SH-SY5Y (cell line): Measurements from ENCODE around the gene IQGAP1.

Experiments used
- GATA2 ChIP-seq: IDR thresholded peaks from 2 replicates; pipeline ENCODE4 v1.6.1; 2011; ENCODE audit warnings: mild to moderate bottlenecking, low read depth, low read length
- GATA3 ChIP-seq: IDR thresholded peaks from 2 replicates; pipeline ENCODE4 v1.6.1; 2011; ENCODE audit warnings: low read depth, mild to moderate bottlenecking, low read length, moderate library complexity

The IQGAP1 gene

DNA sequence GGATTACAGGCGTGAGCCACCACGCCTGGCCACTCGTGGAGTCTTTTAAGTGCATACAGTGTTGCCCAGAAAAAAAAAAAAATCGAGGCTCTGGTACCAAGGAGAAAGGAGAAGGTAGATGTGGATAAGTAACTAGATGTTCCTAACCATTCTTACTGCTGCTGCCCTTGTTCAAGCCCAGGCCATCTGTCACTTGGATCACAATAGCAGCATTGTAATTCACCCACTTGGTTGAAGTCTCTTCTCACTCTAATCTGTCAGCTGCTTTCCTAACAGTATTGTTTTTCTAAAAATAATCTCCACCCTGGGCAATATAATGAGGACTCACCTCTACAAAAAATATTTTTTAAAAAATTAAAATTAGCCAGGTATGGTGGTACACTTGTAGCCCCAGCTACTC is 83.7 kb downstream of the IQGAP1 start:
- TF ChIP-seq GATA2 (no peak), GATA3 (no peak)

DNA sequence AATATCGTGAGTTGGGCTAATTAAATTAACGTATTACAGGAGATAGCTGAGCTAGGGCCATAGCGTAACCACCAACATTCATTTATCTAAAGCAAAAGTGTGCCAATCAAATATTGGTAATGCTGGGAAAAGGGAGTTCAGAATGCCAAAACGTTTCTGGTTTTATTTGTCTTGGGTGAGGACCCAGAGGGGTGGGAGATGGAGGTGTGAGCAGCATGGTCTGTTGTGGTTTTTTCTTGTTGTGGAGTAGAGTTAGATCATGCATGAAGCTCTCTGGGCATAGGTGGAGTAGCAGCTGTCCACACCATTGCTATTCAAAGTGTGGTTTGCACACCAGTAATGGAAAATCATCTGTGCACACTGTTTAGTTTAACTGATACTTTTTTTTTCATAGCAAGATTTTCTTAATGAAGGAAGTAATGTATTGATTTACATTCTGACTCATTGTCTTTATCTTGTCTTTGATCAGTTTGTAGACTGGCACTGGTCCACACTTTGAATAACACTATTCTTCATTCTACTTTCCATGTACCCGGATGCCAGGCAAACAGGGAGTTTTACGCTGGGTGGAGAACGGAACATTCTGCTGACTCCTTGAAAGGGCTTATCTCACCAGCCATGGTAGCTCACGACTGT is 90.9 kb downstream of the IQGAP1 start:
- TF ChIP-seq GATA3 (no peak), GATA2 (no peak)

DNA sequence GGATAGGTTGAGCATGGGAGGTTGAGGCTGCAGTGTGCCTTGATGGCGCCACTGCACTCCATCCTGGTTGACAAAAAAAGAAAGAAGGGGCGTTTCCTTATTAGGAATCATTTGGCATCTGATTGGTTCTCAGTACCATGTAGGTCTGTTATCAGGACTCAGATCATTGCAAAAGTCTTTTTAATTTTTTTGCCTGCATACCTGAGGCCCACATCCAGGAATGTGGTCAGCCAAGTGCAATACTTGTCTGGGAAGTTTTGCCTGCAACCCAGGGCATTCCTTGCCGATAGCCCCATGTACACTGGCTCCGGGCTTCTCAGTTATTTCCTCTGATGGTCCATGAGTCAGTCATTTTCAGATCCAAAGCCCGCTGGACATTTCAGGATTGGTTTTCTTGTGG is 91.6 kb downstream of the IQGAP1 start:
- no peak for TF ChIP-seq GATA3
- no peak for TF ChIP-seq GATA2

DNA sequence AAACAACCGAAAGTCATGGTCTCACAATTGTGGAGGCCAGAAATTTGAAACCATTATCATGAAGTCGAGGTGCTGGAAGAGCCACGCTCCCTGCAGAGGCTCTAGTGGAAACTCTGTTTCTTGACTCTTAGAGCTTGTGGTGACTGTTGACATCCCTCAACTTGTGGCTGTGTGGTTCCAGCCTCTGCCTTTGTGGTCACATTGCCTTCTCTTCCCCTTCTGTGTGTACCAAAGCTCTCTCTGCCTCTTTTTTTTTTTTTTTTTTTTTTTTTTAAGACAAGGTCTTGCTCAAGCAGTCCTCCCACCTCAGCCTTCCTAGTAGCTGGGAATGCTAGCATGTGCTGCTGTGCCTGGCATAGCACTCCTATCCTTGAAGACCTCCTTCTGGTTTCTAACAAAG is 93.0 kb downstream of the IQGAP1 start:
- TF ChIP-seq GATA2 (no peak), GATA3 (no peak)

DNA sequence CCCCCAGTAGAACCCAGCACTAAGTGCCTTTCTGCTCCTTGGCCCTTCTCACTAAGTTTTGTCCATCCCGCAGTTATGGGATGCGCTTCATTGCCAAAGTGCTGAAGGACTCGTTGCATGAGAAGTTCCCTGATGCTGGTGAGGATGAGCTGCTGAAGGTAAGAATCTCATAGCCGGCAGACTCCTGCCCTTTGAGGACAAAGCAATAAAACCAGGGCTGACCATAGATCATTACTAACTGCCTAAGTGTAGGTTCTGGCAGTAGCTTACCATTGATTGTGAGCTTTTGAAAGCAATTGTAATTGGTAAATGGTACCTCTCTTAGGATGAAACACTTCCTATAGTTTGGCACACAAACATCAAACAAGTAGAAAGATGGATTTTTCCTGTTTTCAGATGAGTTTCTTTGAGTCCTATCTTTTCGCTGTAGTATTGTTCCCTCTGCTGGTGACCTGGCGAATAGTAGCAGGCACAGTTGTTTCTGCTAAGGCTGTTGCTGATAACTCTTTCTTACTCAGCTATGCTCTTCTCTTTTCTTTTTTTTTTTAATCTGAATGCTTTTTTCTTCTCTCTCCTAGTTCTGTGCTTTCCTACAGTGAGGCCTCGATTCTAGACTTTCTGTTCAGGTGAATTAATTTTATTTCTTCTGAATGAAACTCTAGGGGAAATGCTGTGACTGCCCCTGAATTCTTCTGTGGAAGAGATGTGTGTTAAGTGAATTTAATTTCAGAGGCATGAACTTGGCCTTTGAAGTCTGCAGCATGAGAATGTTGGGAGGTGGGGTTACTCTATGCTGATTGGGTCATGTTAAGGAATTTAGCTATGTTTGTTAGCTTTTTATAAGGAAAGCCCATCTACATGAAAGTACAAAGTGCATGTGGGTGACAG is 94.3 kb downstream of the IQGAP1 start:
- no peak for TF ChIP-seq GATA2

DNA sequence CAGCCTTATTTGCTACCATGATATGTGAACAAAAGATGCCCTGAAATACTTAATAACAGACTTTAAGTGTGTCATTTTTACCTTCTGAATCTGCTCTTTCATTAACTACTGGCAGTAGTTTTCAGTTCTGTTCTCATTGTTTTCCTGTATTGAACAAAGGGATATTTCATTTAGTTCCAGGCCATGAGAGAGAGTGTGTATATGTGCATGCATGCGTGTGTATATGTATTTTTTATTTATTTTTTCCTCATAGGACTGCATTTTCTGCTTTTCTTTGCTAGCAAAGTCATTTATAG is 94.9 kb downstream of the IQGAP1 start:
- TF ChIP-seq GATA2 (no peak), GATA3 (no peak)

DNA sequence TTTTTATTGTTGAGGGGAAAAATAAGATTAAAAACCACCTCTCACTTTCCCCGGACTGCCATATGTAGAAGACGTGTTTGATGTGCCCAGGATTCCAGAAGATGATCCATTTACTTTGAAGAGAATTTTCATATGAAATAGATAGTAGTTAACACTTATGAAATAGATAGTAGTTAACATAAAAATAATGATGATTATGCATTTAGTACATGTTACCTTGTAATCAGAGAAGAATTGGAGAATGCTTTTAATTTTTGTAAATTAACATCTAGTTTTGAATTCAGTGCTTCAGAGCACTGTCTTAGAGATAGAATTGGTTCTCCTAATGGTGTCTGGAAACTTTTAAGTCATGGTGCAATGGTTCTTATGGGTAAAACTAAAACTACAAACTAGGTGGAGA is 95.6 kb downstream of the IQGAP1 start:
- TF ChIP-seq GATA2: no peak
- TF ChIP-seq GATA3: no peak

DNA sequence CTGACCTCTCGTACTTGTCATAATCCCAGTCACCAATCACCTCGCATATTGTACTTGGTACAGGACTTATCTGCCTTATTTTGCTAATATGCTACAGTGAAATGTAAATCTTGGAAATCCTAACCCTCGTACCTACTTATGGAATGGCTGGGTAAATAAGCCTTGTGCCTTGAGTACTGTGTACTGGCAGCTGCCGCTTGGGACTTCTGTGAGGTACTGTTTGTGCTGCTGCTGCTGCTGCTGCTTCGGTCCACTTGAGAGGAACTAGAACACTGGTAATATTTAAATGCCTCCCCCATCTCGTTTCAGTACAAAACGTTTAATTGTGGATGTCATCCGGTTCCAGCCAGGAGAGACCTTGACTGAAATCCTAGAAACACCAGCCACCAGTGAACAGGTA is 99.1 kb downstream of the IQGAP1 start:
- TF ChIP-seq GATA2: no peak
- TF ChIP-seq GATA3: no peak

DNA sequence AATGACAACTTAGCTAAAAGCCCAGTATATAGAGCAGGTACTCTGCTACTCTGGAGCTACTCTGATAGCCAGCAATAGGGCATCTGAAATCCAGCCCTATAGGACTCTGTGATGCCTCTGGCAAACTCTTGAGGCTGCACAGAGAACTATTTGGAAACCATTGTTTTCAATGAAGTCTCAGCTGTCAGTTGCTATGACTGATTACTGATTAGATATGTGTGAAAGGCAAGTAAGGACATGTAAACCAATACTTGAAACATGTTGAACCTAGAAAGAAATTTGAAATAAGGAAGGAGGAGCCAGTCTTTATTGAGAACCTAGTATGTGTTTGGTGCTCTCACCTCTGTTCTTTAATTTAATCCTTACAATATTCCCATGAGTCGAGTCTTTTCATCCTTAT is 101.5 kb downstream of the IQGAP1 start:
- TF ChIP-seq GATA2 (no peak), GATA3 (no peak)

DNA sequence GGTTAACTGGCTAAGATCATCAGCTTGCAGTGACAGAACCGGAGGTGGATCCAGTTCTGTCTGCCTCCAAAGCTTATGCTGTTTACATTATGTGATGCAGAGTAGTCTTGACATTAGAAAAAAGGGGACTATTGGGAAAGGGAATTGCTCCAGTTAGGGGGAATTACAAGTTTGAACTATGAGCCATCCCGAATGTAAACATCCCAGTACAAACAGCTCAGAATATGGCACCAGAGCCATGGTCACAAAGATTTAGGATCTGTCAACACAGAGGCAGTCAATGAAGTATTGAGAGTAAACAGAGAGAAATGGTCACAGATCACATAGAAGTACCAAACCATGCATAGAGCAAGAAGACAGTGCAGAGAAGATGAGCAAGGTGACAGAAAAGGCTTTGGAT is 101.9 kb downstream of the IQGAP1 start:
- TF ChIP-seq GATA3 (no peak), GATA2 (no peak)

DNA sequence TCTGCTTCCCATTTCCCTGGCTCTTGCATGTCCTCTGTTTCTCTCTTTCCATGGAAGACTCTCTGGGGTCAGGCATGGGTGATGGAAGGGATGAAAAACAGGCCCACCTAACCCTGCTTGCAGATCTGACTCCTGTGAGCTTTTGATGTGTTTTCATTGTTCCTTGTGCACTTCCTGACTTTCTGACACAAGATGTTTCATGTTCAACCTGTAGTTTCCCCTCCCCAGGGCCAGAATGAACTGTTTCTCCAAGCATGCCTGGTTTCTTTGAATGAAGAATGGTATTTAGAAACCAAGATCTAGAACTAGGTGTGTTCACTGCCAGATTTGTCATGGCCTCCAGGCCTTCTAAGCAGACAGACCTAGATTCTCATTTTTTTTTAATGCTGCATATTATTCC is 105.6 kb downstream of the IQGAP1 start:
- TF ChIP-seq GATA2: no peak

DNA sequence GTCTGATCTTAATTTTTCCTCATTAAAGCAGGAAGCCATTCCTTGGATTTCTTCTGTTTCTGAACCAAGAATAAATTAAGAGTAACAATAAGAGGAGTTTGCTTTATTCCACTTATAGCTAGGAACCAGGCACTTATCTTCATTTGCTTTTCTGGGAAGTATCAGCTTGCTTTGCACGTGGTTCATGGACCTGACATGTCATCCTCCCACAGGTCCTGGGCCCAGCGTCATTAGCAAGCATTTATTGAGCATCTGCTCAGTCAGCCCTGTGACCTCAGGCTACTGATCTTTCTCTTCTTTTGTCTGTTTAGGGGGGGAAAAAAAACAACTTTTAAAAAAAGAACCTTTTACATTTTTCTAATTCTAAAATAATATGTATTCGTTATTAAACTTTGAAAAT is 107.0 kb downstream of the IQGAP1 start:
- TF ChIP-seq GATA3: no peak
- TF ChIP-seq GATA2: no peak

DNA sequence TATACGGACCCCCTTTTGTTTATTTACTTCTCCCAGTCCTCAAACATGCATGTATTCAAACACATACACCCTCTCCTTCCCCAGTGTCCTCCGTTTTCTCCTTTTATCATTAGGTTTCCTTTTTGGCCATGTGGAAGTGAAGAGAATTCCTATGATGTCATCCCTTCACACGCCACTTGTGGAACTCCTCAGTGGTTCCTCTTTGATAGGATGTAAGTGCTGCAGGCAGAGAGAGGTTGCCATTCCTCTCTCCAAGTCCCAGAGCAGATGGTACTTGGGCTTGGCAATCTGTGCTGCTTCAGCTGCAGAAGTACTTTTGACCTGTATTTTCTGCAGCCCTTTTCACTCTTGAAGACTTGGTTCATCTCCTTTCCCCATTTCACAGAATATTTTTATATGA is 108.7 kb downstream of the IQGAP1 start:
- no peak for TF ChIP-seq GATA3

DNA sequence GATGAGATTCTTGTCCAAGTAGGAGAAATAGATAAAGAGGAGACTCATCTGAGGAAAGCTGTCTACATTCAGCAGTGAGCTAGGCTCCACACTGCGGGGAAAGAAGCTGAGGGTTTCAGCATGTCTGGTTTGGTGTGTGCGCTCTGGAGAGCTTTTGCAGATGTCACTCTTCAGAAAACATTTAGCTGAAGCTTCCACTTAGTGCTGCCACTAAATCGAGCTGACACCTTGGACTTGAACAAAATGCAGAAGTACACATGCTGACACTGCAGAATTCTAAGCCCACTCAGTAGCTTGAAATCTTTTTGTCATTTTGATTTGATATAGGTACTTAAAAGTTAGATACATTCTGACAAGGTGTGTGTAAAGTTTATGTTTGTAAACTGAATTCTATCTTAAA is 109.3 kb downstream of the IQGAP1 start:
- TF ChIP-seq GATA3 (no peak), GATA2 (no peak)

DNA sequence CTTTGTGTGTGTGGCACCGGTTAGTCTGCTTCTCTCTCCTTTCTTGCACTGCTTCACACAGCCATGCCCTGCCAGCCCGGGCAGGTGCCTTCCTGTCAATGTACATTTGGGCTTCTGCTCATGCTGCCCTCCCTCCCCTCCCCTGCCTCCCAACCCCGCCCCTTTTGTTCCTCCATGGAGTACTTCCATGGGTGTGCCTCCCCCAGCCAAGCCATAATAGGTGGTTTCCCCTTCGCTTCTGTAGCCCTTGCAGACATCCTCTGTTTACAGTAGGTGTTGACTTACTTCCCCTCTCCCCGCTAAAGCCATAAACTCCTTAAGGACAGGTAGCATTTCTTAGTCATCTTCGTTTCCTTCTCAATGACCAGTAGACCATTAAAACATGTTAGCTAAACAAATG is 109.9 kb downstream of the IQGAP1 start:
- no peak for TF ChIP-seq GATA3

DNA sequence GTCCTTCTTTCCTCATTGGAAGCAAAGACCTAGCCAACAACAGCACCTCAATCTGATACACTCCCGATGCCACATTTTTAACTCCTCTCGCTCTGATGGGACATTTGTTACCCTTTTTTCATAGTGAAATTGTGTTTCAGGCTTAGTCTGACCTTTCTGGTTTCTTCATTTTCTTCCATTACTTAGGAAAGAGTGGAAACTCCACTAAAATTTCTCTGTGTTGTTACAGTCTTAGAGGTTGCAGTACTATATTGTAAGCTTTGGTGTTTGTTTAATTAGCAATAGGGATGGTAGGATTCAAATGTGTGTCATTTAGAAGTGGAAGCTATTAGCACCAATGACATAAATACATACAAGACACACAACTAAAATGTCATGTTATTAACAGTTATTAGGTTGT is 112.1 kb downstream of the IQGAP1 start:
- TF ChIP-seq GATA2 (no peak), GATA3 (no peak)
